IMR-90 (cell line): ENCODE results near the gene CBFA2T3. TPM values are rescaled to one million over a fixed set of nuclear protein-coding genes. Genes with fewer than 3 reads are reported as not detected.

Source experiments
- ATAC-seq: fragments of 200-7000 bp; cut with Tn5 transposase; 2 replicates; pipeline ENCODE4 v1.9.1; 2020; ENCODE audit warnings: low read depth, mild to moderate bottlenecking, moderate library complexity
- BruUV-seq: library from RNA; stranded (reverse); fragments of 400-500 nt; replicated peaks from 2 replicates; lab custom pipeline; 2021; lab: Mats Ljungman, UMichigan
- CTCF ChIA-PET: fragments of 300-600 bp; formaldehyde crosslinking; extraction: SDS; loops from one replicate; lab custom pipeline; 2021; ENCODE audit warnings: antibody characterized with exemption; lab: Yijun Ruan, JAX
- POLR2A ChIA-PET: fragments of 300-600 bp; sonication (Branson Sonifier 250); formaldehyde crosslinking; loops from one replicate; lab custom pipeline; 2022; ENCODE audit warnings: antibody characterized with exemption; ENCODE audit not compliant: unreplicated experiment; lab: Charles Lee
- DNase-seq: peaks from one replicate; pipeline ENCODE4 v3.0.0; 2013
- H2AFZ ChIP-seq: replicated peaks from 2 replicates; pipeline ENCODE3; 2013; ENCODE audit warnings: low read length, mild to moderate bottlenecking; ENCODE audit not compliant: poor library complexity
- H2AK5ac ChIP-seq: 2 replicates; pipeline ENCODE4 v1.6.1; 2013; ENCODE audit warnings: low read depth, low read length, inconsistent platforms
- H2AK9ac ChIP-seq: replicated peaks from 2 replicates; pipeline ENCODE3; 2013; ENCODE audit warnings: mild to moderate bottlenecking, low read depth, low read length, moderate library complexity; ENCODE audit not compliant: poor library complexity
- H2BK120ac ChIP-seq: 2 replicates; pipeline ENCODE4 v1.6.1; 2013; ENCODE audit warnings: low read depth, low read length, inconsistent platforms
- H2BK15ac ChIP-seq: 3 replicates; pipeline ENCODE4 v1.6.1; 2013; ENCODE audit warnings: low read depth, low read length, inconsistent platforms
- H2BK20ac ChIP-seq: 2 replicates; pipeline ENCODE4 v1.6.1; 2013; ENCODE audit warnings: low read depth, mild to moderate bottlenecking, inconsistent platforms, low read length, moderate library complexity
- H2BK5ac ChIP-seq: 2 replicates; pipeline ENCODE4 v1.6.1; 2013; ENCODE audit warnings: mild to moderate bottlenecking, low read depth, low read length, inconsistent platforms; ENCODE audit not compliant: poor library complexity, severe bottlenecking
- H3K14ac ChIP-seq: replicated peaks from 2 replicates; pipeline ENCODE4 v1.6.1; 2013; ENCODE audit warnings: low read depth, low read length, inconsistent platforms
- H3K18ac ChIP-seq: 2 replicates; pipeline ENCODE4 v1.6.1; 2013; ENCODE audit warnings: low read depth, low read length, control low read depth
- H3K23ac ChIP-seq: 2 replicates; pipeline ENCODE4 v1.6.1; 2013; ENCODE audit warnings: low read depth, low read length, inconsistent platforms
- H3K27ac ChIP-seq: 2 replicates; pipeline ENCODE4 v1.5.1; 2013; ENCODE audit warnings: mild to moderate bottlenecking, control low read depth, low read length; ENCODE audit not compliant: insufficient read depth
- H3K27me3 ChIP-seq: 2 replicates; pipeline ENCODE4 v1.6.1; 2013; ENCODE audit warnings: low read length; ENCODE audit not compliant: control insufficient read depth, insufficient read depth
- H3K36me3 ChIP-seq: 2 replicates; pipeline ENCODE4 v1.6.1; 2013; ENCODE audit warnings: low read length, mixed read lengths; ENCODE audit not compliant: control insufficient read depth, insufficient read depth
- H3K4ac ChIP-seq: 2 replicates; pipeline ENCODE4 v1.6.1; 2013; ENCODE audit warnings: low read depth, low read length, inconsistent platforms
- H3K4me1 ChIP-seq: 2 replicates; pipeline ENCODE4 v1.6.1; 2013; ENCODE audit warnings: low read length, mixed read lengths; ENCODE audit not compliant: control insufficient read depth, insufficient read depth
- H3K4me2 ChIP-seq: 2 replicates; pipeline ENCODE4 v1.6.1; 2013; ENCODE audit warnings: low read depth, mild to moderate bottlenecking, control low read depth, low read length, moderate library complexity
- H3K4me3 ChIP-seq: 2 replicates; pipeline ENCODE4 v1.5.1; 2013; ENCODE audit warnings: low read depth, mild to moderate bottlenecking, control low read depth, low read length, moderate library complexity; ENCODE audit not compliant: insufficient read depth
- H3K56ac ChIP-seq: 2 replicates; pipeline ENCODE4 v1.6.1; 2013; ENCODE audit warnings: low read length, inconsistent platforms; ENCODE audit not compliant: insufficient read depth; ENCODE audit errors: extremely low read depth
- H3K79me1 ChIP-seq, 2 experiments: 2 replicates each; pipeline ENCODE4 v1.6.1; 2013; ENCODE audit warnings: low read length in 2 of 2, inconsistent platforms in 1 of 2, low read depth in 1 of 2
- H3K9ac ChIP-seq: 2 replicates; pipeline ENCODE4 v1.6.1; 2013; ENCODE audit warnings: low read depth, low read length, control low read depth
- H3K9me1 ChIP-seq: 2 replicates; pipeline ENCODE4 v1.6.1; 2013; ENCODE audit warnings: low read length, inconsistent platforms; ENCODE audit not compliant: insufficient read depth
- H3K9me3 ChIP-seq: 2 replicates; pipeline ENCODE4 v1.6.1; 2013; ENCODE audit warnings: low read length; ENCODE audit not compliant: control insufficient read depth, insufficient read depth
- H4K20me1 ChIP-seq: 2 replicates; pipeline ENCODE4 v1.6.1; 2013; ENCODE audit warnings: low read length, inconsistent platforms; ENCODE audit not compliant: insufficient read depth
- H4K5ac ChIP-seq: 2 replicates; pipeline ENCODE4 v1.6.1; 2013; ENCODE audit warnings: mild to moderate bottlenecking, low read depth, low read length, control low read depth
- H4K8ac ChIP-seq, 2 experiments: 2 replicates each; pipeline ENCODE4 v1.6.1; 2013; ENCODE audit warnings: low read depth in 2 of 2, low read length in 2 of 2, control low read depth in 1 of 2, inconsistent platforms in 1 of 2
- H4K91ac ChIP-seq: 2 replicates; pipeline ENCODE4 v1.6.1; 2013; ENCODE audit warnings: low read depth, low read length, inconsistent platforms; ENCODE audit not compliant: insufficient read depth
- BHLHE40 ChIP-seq: fragments of 150-350 bp; IDR thresholded peaks from 2 replicates; pipeline ENCODE4 v1.6.1; 2016; ENCODE audit warnings: mild to moderate bottlenecking, low read depth, low read length
- CEBPB ChIP-seq: IDR thresholded peaks from 2 replicates; pipeline ENCODE4 v1.6.1; 2012; ENCODE audit warnings: low read depth, low read length, improper control_type of control experiment
- FOS ChIP-seq: fragments of 150-350 bp; IDR thresholded peaks from 2 replicates; pipeline ENCODE4 v1.6.1; 2016; ENCODE audit warnings: low read depth, low read length
- MAFK ChIP-seq: IDR thresholded peaks from 2 replicates; pipeline ENCODE4 v1.6.1; 2012; ENCODE audit warnings: low read depth, low read length, improper control_type of control experiment
- MAZ ChIP-seq: IDR thresholded peaks from 2 replicates; pipeline ENCODE4 v1.6.1; 2012; ENCODE audit warnings: low read depth, mild to moderate bottlenecking, low read length, improper control_type of control experiment, moderate library complexity, borderline replicate concordance
- MXI1 ChIP-seq: IDR thresholded peaks from 2 replicates; pipeline ENCODE4 v1.6.1; 2012; ENCODE audit warnings: low read depth, mild to moderate bottlenecking, low read length, moderate library complexity, borderline replicate concordance
- NFE2L2 ChIP-seq: fragments of 150-350 bp; IDR thresholded peaks from 2 replicates; pipeline ENCODE4 v1.6.1; 2016; ENCODE audit warnings: low read depth, mild to moderate bottlenecking, low read length
- POLR2A ChIP-seq: IDR thresholded peaks from 2 replicates; pipeline ENCODE4 v1.6.1; 2012; ENCODE audit warnings: mild to moderate bottlenecking, low read depth, low read length
- RAD21 ChIP-seq: IDR thresholded peaks from 2 replicates; pipeline ENCODE4 v1.6.1; 2012; ENCODE audit warnings: low read length, improper control_type of control experiment
- RCOR1 ChIP-seq: IDR thresholded peaks from 2 replicates; pipeline ENCODE4 v1.6.1; 2012; ENCODE audit warnings: mild to moderate bottlenecking, low read length, improper control_type of control experiment; ENCODE audit not compliant: insufficient replicate concordance
- RFX5 ChIP-seq: IDR thresholded peaks from 2 replicates; pipeline ENCODE4 v1.8.0; 2012; ENCODE audit warnings: low read depth, mild to moderate bottlenecking, low read length, moderate library complexity
- SMC3 ChIP-seq: fragments of 150-350 bp; IDR thresholded peaks from 2 replicates; pipeline ENCODE4 v1.6.1; 2016; ENCODE audit warnings: low read depth, mild to moderate bottlenecking, antibody characterized with exemption, low read length, moderate library complexity
- WGBS, 2 experiments: methylation state at CpG; one replicate each; pipeline versions ENCODE4 v1.1.5 to v1.1.7; 2013; ENCODE audit warnings: missing lambda C conversion rate in 2 of 2; ENCODE audit not compliant: insufficient read length in 1 of 2; ENCODE audit errors: extremely low coverage in 2 of 2; 5-methylcytosine and 5-hydroxymethylcytosine counted together
- dilution Hi-C: fragments of 300-500 bp; cut with HindIII; formaldehyde crosslinking; loops from one replicate; pipeline ENCODE4 v1.14.3; 2018; ENCODE audit warnings: low sequenced_read_pairs; ENCODE audit not compliant: unreplicated experiment
- in situ Hi-C: fragments of 300-500 bp; cut with MboI; formaldehyde crosslinking; loops from 3 replicates; pipeline ENCODE4 v1.14.3; 2019; ENCODE audit warnings: low sequenced_read_pairs, inconsistent platforms, mixed read lengths
- intact Hi-C: fragments of 100-400 bp; cut with micrococcal nuclease; formaldehyde crosslinking; loops from 2 replicates; pipeline ENCODE4 v1.10.0; 2022
- polyA plus RNA-seq, 3 experiments: library from polyadenylated mRNA; depleted of rRNA; stranded (reverse); fragments of >200 nt; gene quantifications; 2 replicates each; pipeline ENCODE4 v1.2.3, GENCODE V29; 2012; ENCODE audit warnings: low replicate concordance in 1 of 3
- total RNA-seq: library from RNA; depleted of rRNA; stranded (reverse); fragments of >200 nt; gene quantifications from 2 replicates; pipeline ENCODE4 v1.2.3, GENCODE V29; 2012
- TF ChIP-seq, protein P1 (sequence below): conservative IDR thresholded peaks from 2 replicates; pipeline ENCODE4 v1.5.1; 2012; ENCODE audit warnings: mild to moderate bottlenecking, low read depth, low read length, improper control_type of control experiment
- TF ChIP-seq, protein P2 (sequence below): fragments of 150-350 bp; IDR thresholded peaks from 2 replicates; pipeline ENCODE4 v1.6.1; 2017; ENCODE audit warnings: mild to moderate bottlenecking, antibody characterized with exemption, low read length, low read depth
- TF ChIP-seq, protein P3 (sequence below): fragments of 150-350 bp; IDR thresholded peaks from 2 replicates; pipeline ENCODE4 v1.6.1; 2016; ENCODE audit warnings: low read depth, mild to moderate bottlenecking, low read length, moderate library complexity, borderline replicate concordance

The CBFA2T3 gene
- total and polyA plus RNA-seq, 2 of the 4 experiments (the other 2 are of a cell fraction) = not detected

DNA sequence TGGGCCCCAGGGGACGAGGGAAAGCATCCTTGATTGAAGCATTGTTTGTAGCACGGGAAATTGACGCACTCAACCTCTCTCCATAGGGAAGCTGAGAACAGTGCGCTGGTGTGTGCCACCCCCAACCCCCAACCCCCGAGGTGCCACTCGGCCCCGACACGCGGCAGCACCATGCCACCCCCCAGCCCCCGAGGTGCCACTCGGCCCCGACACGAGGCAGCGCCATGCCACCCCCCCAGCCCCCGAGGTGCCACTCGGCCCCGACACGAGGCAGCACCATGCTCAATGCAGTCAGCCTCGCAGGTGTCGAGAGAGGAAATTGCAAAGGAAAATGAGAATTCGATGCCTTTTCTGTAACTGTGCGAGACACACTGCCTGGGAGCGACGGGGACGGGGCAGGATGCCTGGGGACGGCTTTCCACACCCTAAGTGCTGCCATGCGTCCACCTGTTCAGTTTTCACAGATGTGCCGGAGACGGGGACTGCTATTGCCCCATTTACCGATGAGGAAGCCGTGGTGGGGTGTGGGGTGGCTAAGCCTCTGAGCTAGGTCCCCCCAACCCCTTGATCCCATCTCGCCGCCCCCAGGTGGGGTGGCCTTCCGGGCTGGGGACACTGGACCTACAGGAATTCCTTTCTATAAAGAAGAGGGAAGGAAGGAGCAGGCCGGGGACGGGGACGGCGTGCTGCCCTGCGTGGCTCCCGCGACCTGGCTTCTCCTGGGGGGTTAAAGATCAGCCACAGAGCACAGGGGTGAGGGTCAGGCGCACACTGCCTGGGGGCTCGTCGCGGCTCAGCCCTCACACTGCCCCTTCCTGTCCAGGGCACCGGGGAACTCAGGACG lies 9.8 kb downstream of the CBFA2T3 start:
- Histone ChIP-seq H2BK5ac (no peak overlapping the region), H3K56ac (no peak overlapping the region), H3K36me3 (no peaks in the 10 kb centered on the region), H2AFZ (peak overlapping the region; percentile 51), H2BK120ac (no peak overlapping the region), H3K4me2 (no peak overlapping the region), H2BK20ac (no peak overlapping the region), H4K5ac (no peak overlapping the region), H3K4me1 (no peaks in the 10 kb centered on the region), H3K14ac (no peak overlapping the region), H3K9me3 (no peaks in the 10 kb centered on the region), H3K79me1 (no peaks in the 10 kb centered on the region), H3K27me3 (peaks cover 66% of the 10 kb centered on the region), H3K9ac (no peak overlapping the region), H2BK15ac (no peak overlapping the region), H4K20me1 (no peaks in the 10 kb centered on the region), H4K8ac (no peak overlapping the region), H3K4me3 (no peak overlapping the region), H3K23ac (no peak overlapping the region), H3K18ac (no peak overlapping the region), H3K9me1 (no peaks in the 10 kb centered on the region), H2AK9ac (no peak overlapping the region), H3K27ac (no peak overlapping the region), H2AK5ac (no peak overlapping the region), H4K91ac (no peak overlapping the region), H3K4ac (no peak overlapping the region)
- DNase-seq = no peak
- ATAC-seq = no peak
- dilution Hi-C loops (no loop called here), in situ Hi-C loops (no loop called here), intact Hi-C loops (no loop called here)
- BruUV-seq = no TSS peak
- 81% methylated on average over 21 of the region's 47 CpGs; no CpG with 5 or more reads in 1 of the 2 experiments for WGBS, 2 experiments
- ChIA-PET CTCF (no interaction called here), POLR2A (no interaction called here)
- TF ChIP-seq CEBPB (no peak), SMC3 (no peak), RCOR1 (no peak), POLR2A (no peak), MAZ (no peak), MAFK (no peak), MXI1 (no peak), RFX5 (no peak), RAD21 (no peak), FOS (no peak), BHLHE40 (no peak), NFE2L2 (no peak)
- TF ChIP-seq, protein P1, sequence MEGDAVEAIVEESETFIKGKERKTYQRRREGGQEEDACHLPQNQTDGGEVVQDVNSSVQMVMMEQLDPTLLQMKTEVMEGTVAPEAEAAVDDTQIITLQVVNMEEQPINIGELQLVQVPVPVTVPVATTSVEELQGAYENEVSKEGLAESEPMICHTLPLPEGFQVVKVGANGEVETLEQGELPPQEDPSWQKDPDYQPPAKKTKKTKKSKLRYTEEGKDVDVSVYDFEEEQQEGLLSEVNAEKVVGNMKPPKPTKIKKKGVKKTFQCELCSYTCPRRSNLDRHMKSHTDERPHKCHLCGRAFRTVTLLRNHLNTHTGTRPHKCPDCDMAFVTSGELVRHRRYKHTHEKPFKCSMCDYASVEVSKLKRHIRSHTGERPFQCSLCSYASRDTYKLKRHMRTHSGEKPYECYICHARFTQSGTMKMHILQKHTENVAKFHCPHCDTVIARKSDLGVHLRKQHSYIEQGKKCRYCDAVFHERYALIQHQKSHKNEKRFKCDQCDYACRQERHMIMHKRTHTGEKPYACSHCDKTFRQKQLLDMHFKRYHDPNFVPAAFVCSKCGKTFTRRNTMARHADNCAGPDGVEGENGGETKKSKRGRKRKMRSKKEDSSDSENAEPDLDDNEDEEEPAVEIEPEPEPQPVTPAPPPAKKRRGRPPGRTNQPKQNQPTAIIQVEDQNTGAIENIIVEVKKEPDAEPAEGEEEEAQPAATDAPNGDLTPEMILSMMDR = no peak
- TF ChIP-seq, protein P2, sequence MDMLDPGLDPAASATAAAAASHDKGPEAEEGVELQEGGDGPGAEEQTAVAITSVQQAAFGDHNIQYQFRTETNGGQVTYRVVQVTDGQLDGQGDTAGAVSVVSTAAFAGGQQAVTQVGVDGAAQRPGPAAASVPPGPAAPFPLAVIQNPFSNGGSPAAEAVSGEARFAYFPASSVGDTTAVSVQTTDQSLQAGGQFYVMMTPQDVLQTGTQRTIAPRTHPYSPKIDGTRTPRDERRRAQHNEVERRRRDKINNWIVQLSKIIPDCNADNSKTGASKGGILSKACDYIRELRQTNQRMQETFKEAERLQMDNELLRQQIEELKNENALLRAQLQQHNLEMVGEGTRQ = no peak
- TF ChIP-seq, protein P3, sequence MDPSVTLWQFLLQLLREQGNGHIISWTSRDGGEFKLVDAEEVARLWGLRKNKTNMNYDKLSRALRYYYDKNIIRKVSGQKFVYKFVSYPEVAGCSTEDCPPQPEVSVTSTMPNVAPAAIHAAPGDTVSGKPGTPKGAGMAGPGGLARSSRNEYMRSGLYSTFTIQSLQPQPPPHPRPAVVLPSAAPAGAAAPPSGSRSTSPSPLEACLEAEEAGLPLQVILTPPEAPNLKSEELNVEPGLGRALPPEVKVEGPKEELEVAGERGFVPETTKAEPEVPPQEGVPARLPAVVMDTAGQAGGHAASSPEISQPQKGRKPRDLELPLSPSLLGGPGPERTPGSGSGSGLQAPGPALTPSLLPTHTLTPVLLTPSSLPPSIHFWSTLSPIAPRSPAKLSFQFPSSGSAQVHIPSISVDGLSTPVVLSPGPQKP = no peak
